Vagina (tissue), 2 donors: ENCODE data around the gene DBR1.

Source experiments
- CTCF ChIP-seq, 3 experiments: fragments of 450-650 bp in 2 of 3; fragments of 200-600 bp in 1 of 3; sonication (generic) in 1 of 3; IDR thresholded peaks; one replicate each; pipeline ENCODE4 v1.5.1; 2017 to 2019; ENCODE audit warnings: antibody characterized with exemption in 3 of 3, mild to moderate bottlenecking in 2 of 3, moderate library complexity in 2 of 3
- POLR2A ChIP-seq, 2 donors: fragments of 450-650 bp; IDR thresholded peaks; one replicate each; pipeline ENCODE4 v1.6.1; 2017; ENCODE audit warnings: antibody characterized with exemption in 2 of 2, mild to moderate bottlenecking in 2 of 2, moderate library complexity in 2 of 2

GRCh38 chr3:138200424-138200823, 25.7 kb upstream of the DBR1 start:
- TF ChIP-seq POLR2A (IDR thresholded peaks at IDR 0.05) (no peak), CTCF (IDR thresholded peaks at IDR 0.05) (no peak)
